ENCODE measurements around the gene NOSIP.

NOSIP gene

GRCh38 chr19:49583239-49583638 is 2.9 kb upstream of the NOSIP start:
- Histone ChIP-seq H3K36me3 (no peaks in the 10 kb centered on the region; the same call in 1 of the 2 replicates), H3K9me3 (ENCODE audit: severe bottlenecking) (no peaks in the 10 kb centered on the region), H3K27me3 (ENCODE audit: insufficient read depth, low read depth, severe bottlenecking) (no peaks in the 10 kb centered on the region), H3K27ac (no peak overlapping the region), H3K4me3 (ENCODE audit: low read depth, low read length) (no peak overlapping the region)
- no peak for DNase-seq
- TF ChIP-seq, protein P1, sequence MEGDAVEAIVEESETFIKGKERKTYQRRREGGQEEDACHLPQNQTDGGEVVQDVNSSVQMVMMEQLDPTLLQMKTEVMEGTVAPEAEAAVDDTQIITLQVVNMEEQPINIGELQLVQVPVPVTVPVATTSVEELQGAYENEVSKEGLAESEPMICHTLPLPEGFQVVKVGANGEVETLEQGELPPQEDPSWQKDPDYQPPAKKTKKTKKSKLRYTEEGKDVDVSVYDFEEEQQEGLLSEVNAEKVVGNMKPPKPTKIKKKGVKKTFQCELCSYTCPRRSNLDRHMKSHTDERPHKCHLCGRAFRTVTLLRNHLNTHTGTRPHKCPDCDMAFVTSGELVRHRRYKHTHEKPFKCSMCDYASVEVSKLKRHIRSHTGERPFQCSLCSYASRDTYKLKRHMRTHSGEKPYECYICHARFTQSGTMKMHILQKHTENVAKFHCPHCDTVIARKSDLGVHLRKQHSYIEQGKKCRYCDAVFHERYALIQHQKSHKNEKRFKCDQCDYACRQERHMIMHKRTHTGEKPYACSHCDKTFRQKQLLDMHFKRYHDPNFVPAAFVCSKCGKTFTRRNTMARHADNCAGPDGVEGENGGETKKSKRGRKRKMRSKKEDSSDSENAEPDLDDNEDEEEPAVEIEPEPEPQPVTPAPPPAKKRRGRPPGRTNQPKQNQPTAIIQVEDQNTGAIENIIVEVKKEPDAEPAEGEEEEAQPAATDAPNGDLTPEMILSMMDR (IDR thresholded peaks at IDR 0.05; ENCODE audit: low read depth, low read length) = no peak

- TF ChIP-seq, protein P1 (IDR thresholded peaks at IDR 0.05; ENCODE audit: low read depth, low read length) = no peak
- Histone ChIP-seq H3K27me3 (ENCODE audit: insufficient read depth, low read depth, severe bottlenecking) (no peaks in the 10 kb centered on the region), H3K27ac (peak within 1 kb of the TSS; percentile 72), H3K36me3 (peaks cover 3% of the 10 kb centered on the region), H3K9me3 (ENCODE audit: severe bottlenecking) (no peaks in the 10 kb centered on the region), H3K4me3 (ENCODE audit: low read depth, low read length) (peak within 1 kb of the TSS; percentile 93)
- DNase-seq = no peak
Observed at GRCh38 chr19:49581007-49581508, 702 bp upstream of the NOSIP start, which contains the start of gene PRRG2. TSS of gene PRRG2 (plus strand) at chr19:49581316. CDS start at chr19:49583220, 1,904 bp downstream.

- Histone ChIP-seq H3K9me3 (ENCODE audit: severe bottlenecking) (no peaks in the 10 kb centered on the region), H3K27ac (peak overlapping the region; percentile 72), H3K36me3 (peaks cover 10% of the 10 kb centered on the region), H3K4me3 (ENCODE audit: low read depth, low read length) (peak overlapping the region; percentile 93), H3K27me3 (ENCODE audit: insufficient read depth, low read depth, severe bottlenecking) (no peaks in the 10 kb centered on the region)
- TF ChIP-seq, protein P1 (IDR thresholded peaks at IDR 0.05; ENCODE audit: low read depth, low read length) = no peak
- DNase-seq = no peak
Observed at GRCh38 chr19:49579947-49580263, 451 bp downstream of the NOSIP start.

DNA sequence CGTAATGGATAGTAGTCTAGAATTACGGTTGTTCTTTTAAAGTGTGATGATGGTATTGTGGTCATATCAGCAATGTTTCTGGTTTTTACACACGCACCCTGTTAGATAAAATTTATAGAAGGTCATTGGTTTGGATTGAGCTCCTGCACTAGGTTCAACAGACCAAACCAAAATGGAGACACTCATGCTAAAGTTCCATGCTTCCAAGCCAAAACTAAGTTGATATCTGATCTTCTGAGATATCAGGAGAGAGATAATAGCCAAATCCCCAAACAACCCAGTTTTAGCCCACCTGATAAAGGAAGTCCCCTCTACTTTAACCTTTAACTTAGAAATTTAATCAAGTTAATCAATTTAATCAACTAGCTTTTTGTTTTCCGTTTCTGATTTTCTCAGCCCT is 1.2 kb downstream of the NOSIP start:
- Histone ChIP-seq H3K9me3 (ENCODE audit: severe bottlenecking) (no peaks in the 10 kb centered on the region), H3K27ac (no peak overlapping the region), H3K27me3 (ENCODE audit: insufficient read depth, low read depth, severe bottlenecking) (no peaks in the 10 kb centered on the region), H3K36me3 (peaks cover 14% of the 10 kb centered on the region), H3K4me3 (ENCODE audit: low read depth, low read length) (peak overlapping the region; percentile 93; the same call in 1 of the 2 replicates)
- no peak for DNase-seq
- TF ChIP-seq, protein P1 (IDR thresholded peaks at IDR 0.05; ENCODE audit: low read depth, low read length) = no peak

DNA sequence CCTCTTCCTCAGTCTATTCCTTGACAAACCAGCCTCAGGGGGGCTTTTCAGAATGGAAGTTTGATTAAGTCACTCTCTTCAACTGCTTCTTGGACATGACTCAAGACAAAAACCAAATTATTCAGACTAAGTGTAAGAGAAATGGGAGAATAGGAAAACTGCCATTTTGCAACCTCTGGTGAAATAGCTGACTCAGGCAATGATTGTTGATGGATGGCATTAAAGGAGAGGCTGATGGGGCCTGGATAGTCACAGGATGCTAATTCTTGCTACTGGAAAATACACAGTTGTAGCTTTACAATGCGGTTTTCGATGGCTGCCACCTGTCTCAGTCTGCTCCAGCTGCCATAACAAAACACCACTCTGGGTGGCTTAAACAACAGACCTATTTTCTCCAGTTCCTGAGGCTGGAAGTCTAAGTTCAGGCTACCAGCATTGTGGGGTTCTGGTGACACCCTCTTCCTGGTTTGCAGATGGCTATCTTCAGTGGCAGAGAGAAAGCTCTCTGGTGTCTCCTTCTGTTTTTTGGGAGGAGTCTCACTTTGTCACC is 6.1 kb downstream of the NOSIP start:
- Histone ChIP-seq H3K4me3 (ENCODE audit: low read depth, low read length) (no peak overlapping the region), H3K9me3 (ENCODE audit: severe bottlenecking) (no peaks in the 10 kb centered on the region), H3K27me3 (ENCODE audit: insufficient read depth, low read depth, severe bottlenecking) (no peaks in the 10 kb centered on the region), H3K27ac (no peak overlapping the region), H3K36me3 (peaks cover 18% of the 10 kb centered on the region)
- no peak for DNase-seq
- TF ChIP-seq, protein P1 (IDR thresholded peaks at IDR 0.05; ENCODE audit: low read depth, low read length) = no peak

- TF ChIP-seq, protein P1 (IDR thresholded peaks at IDR 0.05; ENCODE audit: low read depth, low read length) = no peak
- Histone ChIP-seq H3K27ac (no peak overlapping the region), H3K4me3 (ENCODE audit: low read depth, low read length) (no peak overlapping the region), H3K9me3 (ENCODE audit: severe bottlenecking) (no peaks in the 10 kb centered on the region), H3K27me3 (ENCODE audit: insufficient read depth, low read depth, severe bottlenecking) (no peaks in the 10 kb centered on the region), H3K36me3 (peaks cover 18% of the 10 kb centered on the region)
- no peak for DNase-seq
Observed at GRCh38 chr19:49573425-49573824, 6.9 kb downstream of the NOSIP start.

Data from WERI-Rb-1 (cell line).